ENCODE data around the gene BAIAP2L2.

DNA sequence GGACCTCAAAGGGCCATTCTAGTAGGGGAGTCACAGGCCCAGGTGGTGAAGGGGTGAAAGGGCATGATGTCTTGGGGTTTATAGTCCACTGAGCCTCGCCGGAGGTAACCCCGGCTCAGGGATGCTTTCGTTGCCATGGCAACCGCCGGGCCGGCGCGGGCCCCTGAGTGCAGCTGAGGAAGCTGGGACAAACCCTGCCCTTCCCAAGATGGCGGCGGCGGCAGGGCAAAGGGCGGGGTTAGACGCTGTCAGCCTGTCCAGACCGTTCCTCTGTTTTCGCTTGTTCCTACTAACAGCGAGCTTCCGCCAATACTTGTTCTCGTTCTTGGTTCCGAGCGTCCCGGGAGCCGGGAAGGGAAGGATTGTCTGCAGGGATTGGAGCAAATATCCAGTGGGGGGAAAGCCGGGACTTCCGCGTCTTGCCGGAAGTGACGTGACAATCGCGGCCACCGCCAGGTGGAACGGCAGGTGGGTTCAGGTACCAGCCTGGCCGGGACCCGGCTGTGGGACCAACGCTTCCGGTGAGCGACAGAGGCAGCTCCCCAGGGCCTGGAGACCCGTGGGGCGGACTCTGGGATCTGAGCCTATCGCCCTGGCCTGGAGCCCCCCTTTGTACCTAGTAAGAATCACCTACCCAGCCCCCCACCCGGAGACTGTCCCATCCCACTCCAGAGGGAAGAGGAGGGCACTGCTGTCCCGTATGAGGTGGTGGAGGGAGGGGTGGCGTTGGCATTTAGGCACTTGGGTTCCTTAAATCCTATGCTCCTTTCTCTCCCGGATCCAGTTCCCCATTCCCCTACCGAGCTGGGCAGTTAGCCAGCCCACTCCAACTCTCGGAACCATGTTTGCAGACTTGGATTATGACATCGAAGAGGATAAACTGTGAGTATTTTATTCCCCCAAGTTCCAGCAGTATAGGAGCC lies 53.3 kb downstream of the BAIAP2L2 start, which contains the start of gene PICK1:
- TF ChIP-seq, protein P1, sequence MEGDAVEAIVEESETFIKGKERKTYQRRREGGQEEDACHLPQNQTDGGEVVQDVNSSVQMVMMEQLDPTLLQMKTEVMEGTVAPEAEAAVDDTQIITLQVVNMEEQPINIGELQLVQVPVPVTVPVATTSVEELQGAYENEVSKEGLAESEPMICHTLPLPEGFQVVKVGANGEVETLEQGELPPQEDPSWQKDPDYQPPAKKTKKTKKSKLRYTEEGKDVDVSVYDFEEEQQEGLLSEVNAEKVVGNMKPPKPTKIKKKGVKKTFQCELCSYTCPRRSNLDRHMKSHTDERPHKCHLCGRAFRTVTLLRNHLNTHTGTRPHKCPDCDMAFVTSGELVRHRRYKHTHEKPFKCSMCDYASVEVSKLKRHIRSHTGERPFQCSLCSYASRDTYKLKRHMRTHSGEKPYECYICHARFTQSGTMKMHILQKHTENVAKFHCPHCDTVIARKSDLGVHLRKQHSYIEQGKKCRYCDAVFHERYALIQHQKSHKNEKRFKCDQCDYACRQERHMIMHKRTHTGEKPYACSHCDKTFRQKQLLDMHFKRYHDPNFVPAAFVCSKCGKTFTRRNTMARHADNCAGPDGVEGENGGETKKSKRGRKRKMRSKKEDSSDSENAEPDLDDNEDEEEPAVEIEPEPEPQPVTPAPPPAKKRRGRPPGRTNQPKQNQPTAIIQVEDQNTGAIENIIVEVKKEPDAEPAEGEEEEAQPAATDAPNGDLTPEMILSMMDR (IDR thresholded peaks at IDR 0.05), result no peak
- TF ChIP-seq EZH2 (IDR thresholded peaks at IDR 0.05; ENCODE audit: borderline replicate concordance, insufficient read depth, low read depth, low read length, poor library complexity, severe bottlenecking), result no peak

Measured in B cell (primary cell).